Measurements from ENCODE around the gene EFHD1.
A peak's percentile ranks its signal among the peaks of the same experiment; 100 is the strongest.
"Not testable (repeated sequence)": the region's sequence is repeated elsewhere in the genome, so short reads cannot be mapped to it uniquely, and the experiment has no call there.

EFHD1 gene

GRCh38 chr2:232655392-232655791 is 22.0 kb downstream of the EFHD1 start:
- FAIRE-seq, result no peak

GRCh38 chr2:232658217-232658785 is 24.9 kb downstream of the EFHD1 start:
- FAIRE-seq, result no peak

GRCh38 chr2:232659359-232659758 is 26.0 kb downstream of the EFHD1 start:
- FAIRE-seq, result no peak

- FAIRE-seq, result no peak
These were observed 29.3 kb downstream of the EFHD1 start for GRCh38 chr2:232662486-232663260.

GRCh38 chr2:232666051-232666805 is 32.8 kb downstream of the EFHD1 start:
- no peak for FAIRE-seq

GRCh38 chr2:232667989-232668583 is 34.7 kb downstream of the EFHD1 start:
- FAIRE-seq, result no peak

DNA sequence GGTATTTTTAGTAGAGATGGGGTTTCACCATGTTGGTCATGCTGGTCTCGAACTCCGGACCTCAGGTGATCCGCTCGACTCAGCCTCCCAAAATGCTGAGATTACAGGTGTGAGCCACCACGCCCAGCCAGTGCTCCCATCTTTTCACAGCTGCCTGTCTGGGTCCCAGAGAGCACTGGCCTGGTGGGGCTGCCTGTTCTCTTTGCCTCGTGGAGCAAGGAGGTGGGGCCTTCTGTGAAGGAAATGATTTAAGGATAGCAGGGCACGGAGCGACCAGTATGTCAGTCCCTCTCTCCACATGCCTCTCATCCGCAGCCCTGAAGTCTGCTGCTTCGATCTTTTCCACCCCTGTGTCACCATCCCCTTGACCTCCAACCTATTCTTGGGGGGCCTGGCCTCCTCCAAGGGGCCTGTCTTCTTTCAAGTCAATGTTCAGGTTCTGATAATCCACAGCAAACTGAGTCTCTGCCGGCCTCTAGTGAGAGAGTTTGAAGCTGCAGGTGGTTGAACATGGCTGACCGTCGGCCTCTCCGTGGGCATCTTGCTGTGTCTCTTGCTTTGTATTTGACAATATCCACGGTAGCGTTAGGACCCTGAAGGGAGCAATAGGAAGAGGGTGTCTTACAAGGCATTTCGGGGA is 35.5 kb downstream of the EFHD1 start:
- no peak for FAIRE-seq

DNA sequence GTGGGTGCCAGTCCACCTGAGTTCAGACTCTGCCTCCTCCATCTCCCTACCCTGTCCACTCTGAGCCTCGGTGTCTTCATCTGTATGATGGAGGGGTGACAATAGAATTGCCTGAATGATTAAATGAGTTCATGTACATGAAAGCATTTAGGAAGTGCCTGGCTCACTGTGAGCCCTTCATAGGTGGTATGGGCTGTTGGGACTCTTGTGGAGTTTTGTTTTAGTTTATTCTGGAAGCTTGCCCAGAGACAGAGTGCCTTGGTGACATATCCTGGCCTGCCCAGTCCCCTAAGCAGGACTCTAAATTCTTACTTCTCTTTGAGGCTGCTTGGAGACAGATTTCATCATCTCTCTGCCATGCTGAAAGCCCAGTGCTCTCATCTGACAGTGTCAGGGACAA is 39.2 kb downstream of the EFHD1 start:
- no peak for FAIRE-seq

GRCh38 chr2:232674491-232674890 is 41.1 kb downstream of the EFHD1 start:
- no peak for FAIRE-seq

DNA sequence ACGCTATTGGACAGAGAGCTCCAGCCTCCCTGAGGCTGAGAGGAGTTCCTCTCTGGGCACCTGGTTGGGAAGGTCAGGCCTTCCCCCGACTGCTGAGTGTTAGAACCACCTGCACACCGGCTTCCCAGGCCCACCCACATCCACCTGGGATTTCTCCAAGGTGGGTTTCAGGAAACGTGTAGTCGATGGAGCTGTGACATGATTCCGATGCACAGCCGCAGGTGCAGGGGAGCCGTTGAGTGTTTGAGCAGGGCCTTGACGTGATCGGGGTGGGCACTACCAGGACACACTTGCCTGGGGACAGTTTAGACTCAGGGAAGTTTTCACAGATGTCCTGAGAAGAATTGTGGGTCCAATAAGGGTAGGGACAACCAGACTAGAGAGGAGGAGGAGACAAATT is 42.0 kb downstream of the EFHD1 start:
- FAIRE-seq, result no peak

- no peak for FAIRE-seq
These were observed 46.6 kb downstream of the EFHD1 start for GRCh38 chr2:232680006-232680405.

DNA sequence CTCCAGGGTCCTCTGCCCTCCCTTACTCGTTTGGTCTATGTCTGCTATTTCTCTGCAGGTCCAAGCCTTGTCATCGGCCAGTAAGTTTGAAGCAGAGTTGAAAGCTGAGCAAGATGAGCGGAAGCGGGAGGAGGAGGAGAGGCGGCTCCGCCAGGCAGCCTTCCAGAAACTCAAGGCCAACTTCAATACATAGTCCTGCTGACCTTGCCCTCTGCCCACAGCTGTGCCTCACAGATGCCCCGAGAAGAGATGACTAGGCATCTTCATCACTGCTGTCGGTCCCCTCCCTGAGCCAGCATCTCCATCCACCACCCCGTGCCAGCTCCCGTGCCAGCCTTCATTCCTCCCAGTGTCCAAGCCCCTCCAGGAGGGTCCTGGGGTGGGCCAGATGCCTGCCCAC is 48.1 kb downstream of the EFHD1 start:
- FAIRE-seq, result no peak

DNA sequence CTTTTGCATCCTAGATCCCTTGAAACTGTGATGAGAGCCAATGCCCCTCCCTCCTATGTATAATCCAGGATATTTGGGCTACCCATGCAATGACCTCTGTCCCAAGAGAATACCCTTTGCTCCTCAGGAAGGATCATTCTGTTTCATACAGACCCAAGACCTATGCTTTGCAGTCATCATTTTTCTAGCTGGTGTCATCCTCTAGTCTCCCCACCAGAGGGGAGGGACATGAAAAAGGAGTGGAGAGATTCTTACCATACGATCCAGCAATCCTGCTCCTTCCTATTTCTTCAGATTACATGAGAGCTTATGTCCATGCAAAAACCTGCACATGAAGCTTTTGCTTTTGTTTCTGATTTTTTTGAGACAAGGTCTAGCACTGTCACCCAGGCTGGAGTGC is 50.0 kb downstream of the EFHD1 start:
- FAIRE-seq, result no peak

- FAIRE-seq, result not testable (repeated sequence)
These were observed 52.0 kb downstream of the EFHD1 start for GRCh38 chr2:232685391-232685790.

- no peak for FAIRE-seq
These were observed 54.2 kb downstream of the EFHD1 start for GRCh38 chr2:232687382-232688160.

DNA sequence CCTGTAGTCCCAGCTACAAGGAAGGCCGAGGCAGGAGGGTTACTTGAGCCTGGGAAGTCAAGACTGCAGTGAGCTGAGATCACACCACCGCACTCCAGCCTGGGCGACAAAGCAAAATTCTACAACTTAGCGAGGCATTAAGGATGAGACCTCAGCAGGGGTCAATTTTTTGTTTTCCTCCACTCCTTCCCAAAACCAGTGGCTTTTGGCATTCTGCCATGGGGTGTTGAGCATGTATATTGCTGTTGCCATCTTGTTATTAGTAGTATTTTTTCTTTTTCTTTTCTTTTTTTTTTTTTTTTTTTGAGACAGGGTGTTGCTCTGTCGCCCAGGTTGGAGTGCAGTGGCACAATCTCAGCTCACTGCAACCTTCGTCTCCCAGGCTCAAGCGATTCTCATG is 54.8 kb downstream of the EFHD1 start:
- no peak for FAIRE-seq

- no peak for FAIRE-seq
These were observed 55.9 kb downstream of the EFHD1 start for GRCh38 chr2:232689152-232689910.

DNA sequence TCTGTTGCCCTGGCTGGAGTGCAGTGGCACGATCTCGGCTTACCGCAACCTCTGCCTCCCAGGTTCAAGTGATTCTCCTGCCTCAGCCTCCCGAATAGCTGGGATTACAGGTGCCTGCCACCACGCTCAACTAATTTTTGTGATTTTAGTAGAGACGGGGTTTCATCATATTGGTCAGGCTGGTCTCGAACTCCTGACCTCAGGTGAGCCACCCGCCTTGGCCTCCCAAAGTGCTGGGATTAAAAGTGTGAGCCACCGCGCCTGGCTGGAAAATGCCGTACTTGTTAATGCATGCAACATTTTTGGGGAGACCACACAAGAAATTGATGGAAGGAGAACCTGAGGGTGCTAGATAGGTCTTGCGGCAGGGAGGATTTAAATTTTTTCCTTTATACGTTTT is 57.7 kb downstream of the EFHD1 start:
- not testable (repeated sequence) for FAIRE-seq

DNA sequence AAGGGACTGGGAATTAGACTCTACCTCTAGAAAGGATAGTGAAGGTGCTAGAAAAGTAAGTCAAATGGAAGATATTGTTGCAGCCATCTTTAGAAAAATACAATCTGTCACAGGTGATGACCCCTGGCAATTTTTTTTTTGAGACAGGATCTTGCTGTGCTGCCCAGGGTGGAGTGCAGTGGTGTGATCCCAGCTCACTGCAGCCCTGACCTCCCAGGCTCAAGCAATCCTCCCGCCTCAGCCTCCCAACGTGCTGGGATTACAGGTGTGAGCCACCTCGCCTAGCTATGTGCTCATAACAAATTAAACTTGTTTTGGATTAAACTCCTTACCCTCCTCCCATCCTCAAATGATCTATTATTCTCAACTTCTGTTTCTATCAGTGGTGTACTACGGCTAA is 59.9 kb downstream of the EFHD1 start:
- FAIRE-seq, result no peak

GRCh38 chr2:232696609-232697058 is 63.2 kb downstream of the EFHD1 start:
- no peak for FAIRE-seq

- peak; percentile 84 for FAIRE-seq
These were observed 63.8 kb downstream of the EFHD1 start, which contains the start of gene GIGYF2 for GRCh38 chr2:232697059-232697806. Gene GIGYF2 (plus strand): TSS chr2:232697331. CDS start chr2:232735198, 37,867 bp downstream.
